ENCODE data around the gene TFF2. TPM values are rescaled to one million over a fixed set of nuclear protein-coding genes. Genes with fewer than 3 reads are reported as not detected.

The TFF2 gene
- total RNA-seq, 1 donor, result not detected

GRCh38 chr21:42319851-42320572 is 30.8 kb downstream of the TFF2 start:
- H2AFZ ChIP-seq (ENCODE audit: low read length), result no peak overlapping the region
- H3K27me3 ChIP-seq (ENCODE audit: insufficient read depth, low read length), result no peaks in the 10 kb centered on the region
- H3K36me3 ChIP-seq (ENCODE audit: insufficient read depth, low read length), result no peaks in the 10 kb centered on the region
- no peaks in the 10 kb centered on the region for H3K4me1 ChIP-seq (ENCODE audit: insufficient read depth, low read length)
- H3K4me2 ChIP-seq (ENCODE audit: insufficient read depth, low read length), result no peak overlapping the region
- no peak for DNase-seq (ENCODE audit: insufficient read length, low spot score, missing footprints)
- no peak for TF ChIP-seq CTCF (IDR thresholded peaks at IDR 0.05; ENCODE audit: extremely low read depth, low read depth, low read length)
- H3K4me3 ChIP-seq (ENCODE audit: insufficient read depth, low read length), result no peak overlapping the region
- H3K27ac ChIP-seq (ENCODE audit: low read depth, low read length), result no peak overlapping the region
- no peaks in the 10 kb centered on the region for H4K20me1 ChIP-seq (ENCODE audit: insufficient read depth, low read length)
- no peaks in the 10 kb centered on the region for H3K9me3 ChIP-seq (ENCODE audit: low read depth, low read length)
- H3K79me2 ChIP-seq (ENCODE audit: insufficient read depth, low read length), result no peaks in the 10 kb centered on the region

- TF ChIP-seq CTCF (IDR thresholded peaks at IDR 0.05; ENCODE audit: extremely low read depth, low read depth, low read length), result no peak
- H3K4me3 ChIP-seq (ENCODE audit: insufficient read depth, low read length), result no peak overlapping the region
- H2AFZ ChIP-seq (ENCODE audit: low read length), result no peak overlapping the region
- H3K79me2 ChIP-seq (ENCODE audit: insufficient read depth, low read length), result no peaks in the 10 kb centered on the region
- DNase-seq (ENCODE audit: insufficient read length, low spot score, missing footprints), result no peak
- no peak overlapping the region for H3K27ac ChIP-seq (ENCODE audit: low read depth, low read length)
- H4K20me1 ChIP-seq (ENCODE audit: insufficient read depth, low read length), result no peaks in the 10 kb centered on the region
- no peaks in the 10 kb centered on the region for H3K27me3 ChIP-seq (ENCODE audit: insufficient read depth, low read length)
- H3K4me1 ChIP-seq (ENCODE audit: insufficient read depth, low read length), result no peaks in the 10 kb centered on the region
- H3K36me3 ChIP-seq (ENCODE audit: insufficient read depth, low read length), result no peaks in the 10 kb centered on the region
- H3K9me3 ChIP-seq (ENCODE audit: low read depth, low read length), result no peaks in the 10 kb centered on the region
- no peak overlapping the region for H3K4me2 ChIP-seq (ENCODE audit: insufficient read depth, low read length)
These were observed 31.4 kb downstream of the TFF2 start for GRCh38 chr21:42319376-42319775.

- H3K4me3 ChIP-seq (ENCODE audit: insufficient read depth, low read length), result no peak overlapping the region
- H2AFZ ChIP-seq (ENCODE audit: low read length), result no peak overlapping the region
- no peak for TF ChIP-seq CTCF (IDR thresholded peaks at IDR 0.05; ENCODE audit: extremely low read depth, low read depth, low read length)
- no peaks in the 10 kb centered on the region for H4K20me1 ChIP-seq (ENCODE audit: insufficient read depth, low read length)
- H3K9me3 ChIP-seq (ENCODE audit: low read depth, low read length), result no peaks in the 10 kb centered on the region
- no peaks in the 10 kb centered on the region for H3K4me1 ChIP-seq (ENCODE audit: insufficient read depth, low read length)
- no peak overlapping the region for H3K4me2 ChIP-seq (ENCODE audit: insufficient read depth, low read length)
- no peaks in the 10 kb centered on the region for H3K27me3 ChIP-seq (ENCODE audit: insufficient read depth, low read length)
- H3K79me2 ChIP-seq (ENCODE audit: insufficient read depth, low read length), result no peaks in the 10 kb centered on the region
- H3K36me3 ChIP-seq (ENCODE audit: insufficient read depth, low read length), result no peaks in the 10 kb centered on the region
- H3K27ac ChIP-seq (ENCODE audit: low read depth, low read length), result no peak overlapping the region
- DNase-seq (ENCODE audit: insufficient read length, low spot score, missing footprints), result no peak
These were observed 32.7 kb downstream of the TFF2 start for GRCh38 chr21:42317826-42318746.

GRCh38 chr21:42317341-42317741 is 33.5 kb downstream of the TFF2 start:
- Histone ChIP-seq H3K4me1 (ENCODE audit: insufficient read depth, low read length) (no peaks in the 10 kb centered on the region), H3K4me2 (ENCODE audit: insufficient read depth, low read length) (no peak overlapping the region), H3K27me3 (ENCODE audit: insufficient read depth, low read length) (no peaks in the 10 kb centered on the region), H3K36me3 (ENCODE audit: insufficient read depth, low read length) (no peaks in the 10 kb centered on the region), H2AFZ (ENCODE audit: low read length) (no peak overlapping the region), H3K9me3 (ENCODE audit: low read depth, low read length) (no peaks in the 10 kb centered on the region), H3K4me3 (ENCODE audit: insufficient read depth, low read length) (no peak overlapping the region), H3K79me2 (ENCODE audit: insufficient read depth, low read length) (no peaks in the 10 kb centered on the region), H3K27ac (ENCODE audit: low read depth, low read length) (no peak overlapping the region), H4K20me1 (ENCODE audit: insufficient read depth, low read length) (no peaks in the 10 kb centered on the region)
- TF ChIP-seq CTCF (IDR thresholded peaks at IDR 0.05; ENCODE audit: extremely low read depth, low read depth, low read length), result no peak
- DNase-seq (ENCODE audit: insufficient read length, low spot score, missing footprints), result peak; percentile 4
